HG03045 (cell line): ENCODE measurements around the gene CHML.

ENCODE experiments used
- ATAC-seq: cut with Tn5 transposase; IDR thresholded peaks from one replicate; pipeline ENCODE4 v1.9.1; 2021; ENCODE audit warnings: mild to moderate bottlenecking, moderate library complexity; ENCODE audit not compliant: unreplicated experiment

CHML gene

GRCh38 chr1:241592273-241592958, 47.8 kb downstream of the CHML start:
- ATAC-seq = peak; percentile 77

GRCh38 chr1:241591736-241592135, 48.4 kb downstream of the CHML start:
- ATAC-seq = no peak

GRCh38 chr1:241591317-241591716, 48.9 kb downstream of the CHML start:
- ATAC-seq = no peak

- ATAC-seq = no peak
These were observed 49.5 kb downstream of the CHML start for GRCh38 chr1:241590719-241591118.
